SK-N-MC (cell line): ENCODE results near the gene TMEM107.
"Not testable (repeated sequence)": the region's sequence is repeated elsewhere in the genome, so short reads cannot be mapped to it uniquely, and the experiment has no call there.

Experiments used
- DNase-seq: peaks from one replicate; pipeline ENCODE4 v3.0.0-alpha.2; 2011; ENCODE audit warnings: low read depth, low spot score
- H3K27ac ChIP-seq: fragments of 200-600 bp; sonication (generic); 2 replicates; pipeline ENCODE4 v1.5.1; 2016; ENCODE audit warnings: mixed run types
- H3K36me3 ChIP-seq: fragments of 200-600 bp; sonication (generic); 2 replicates; pipeline ENCODE4 v1.6.1; 2017; ENCODE audit warnings: antibody characterized with exemption, low read length, mixed read lengths; ENCODE audit not compliant: insufficient read depth
- H3K4me3 ChIP-seq: fragments of 200-600 bp; sonication (generic); 2 replicates; pipeline ENCODE4 v1.5.1; 2016
- H3K9ac ChIP-seq: fragments of 200-600 bp; sonication (generic); 2 replicates; pipeline ENCODE4 v1.8.0; 2017; ENCODE audit warnings: mixed run types, mixed read lengths; ENCODE audit not compliant: insufficient read length
- H3K9me3 ChIP-seq: fragments of 200-600 bp; sonication (generic); 2 replicates; pipeline ENCODE4 v1.6.1; 2017; ENCODE audit warnings: low read depth, mild to moderate bottlenecking, antibody characterized with exemption, low read length, moderate library complexity, mixed read lengths
- EZH2 ChIP-seq: fragments of 200-600 bp; sonication (generic); IDR thresholded peaks from one replicate; pipeline ENCODE4 v1.6.1; 2017; ENCODE audit warnings: antibody characterized with exemption
- FOXP2 ChIP-seq: optimal IDR thresholded peaks from 2 replicates; pipeline ENCODE3; 2011; ENCODE audit warnings: mild to moderate bottlenecking, moderate library complexity; ENCODE audit not compliant: insufficient read depth; ENCODE audit errors: extremely low read length, control extremely low read depth
- POLR2AphosphoS5 ChIP-seq: IDR thresholded peaks from 2 replicates; pipeline ENCODE4 v1.6.1; 2012; ENCODE audit warnings: mild to moderate bottlenecking, low read depth, low read length, borderline replicate concordance

Gene TMEM107

DNA sequence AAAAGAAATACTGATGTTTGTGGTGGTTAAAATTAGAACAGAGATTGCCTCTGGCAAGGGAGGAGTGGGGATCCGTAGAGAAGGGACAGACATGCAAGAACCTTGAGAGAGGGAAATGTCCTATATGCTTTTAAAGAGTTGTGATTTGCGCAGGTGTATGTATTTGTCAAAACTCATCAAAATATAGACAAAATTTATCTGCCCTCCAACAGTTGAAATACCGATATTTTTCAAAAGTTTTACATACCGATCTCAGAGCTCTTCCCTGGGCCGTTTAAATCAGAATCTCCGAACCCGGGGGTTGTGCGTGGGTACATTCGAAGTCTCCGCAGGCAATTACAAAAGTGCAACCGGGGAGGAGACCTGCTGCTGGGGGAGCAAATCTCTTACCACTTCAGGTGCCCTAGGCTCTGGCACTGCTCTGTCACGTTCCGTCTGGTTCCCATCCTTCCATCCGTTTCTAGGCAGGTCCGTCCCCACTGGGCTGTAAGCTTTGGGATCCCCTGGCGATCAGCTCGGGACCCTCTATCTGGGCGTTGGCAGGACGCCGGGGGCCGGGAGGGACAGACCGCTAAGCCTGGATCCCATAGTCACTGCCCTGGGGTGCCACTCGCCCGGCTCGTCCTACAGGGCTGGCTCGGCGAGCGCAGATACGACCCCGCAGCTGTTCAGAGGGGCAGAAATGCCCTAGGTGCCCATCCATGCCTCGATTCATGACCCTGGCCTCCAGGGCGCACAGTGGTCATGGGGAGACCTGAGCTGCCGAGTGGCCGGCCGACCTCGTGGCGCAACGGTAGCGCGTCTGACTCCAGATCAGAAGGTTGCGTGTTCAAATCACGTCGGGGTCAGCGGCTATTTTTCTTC lies 9.6 kb upstream of the TMEM107 start:
- H3K27ac ChIP-seq: peak overlapping the region; percentile 98
- H3K9me3 ChIP-seq: no peaks in the 10 kb centered on the region
- TF ChIP-seq EZH2 (no peak), POLR2AphosphoS5 (no peak), FOXP2 (no peak)
- H3K36me3 ChIP-seq: no peaks in the 10 kb centered on the region
- DNase-seq: no peak
- H3K4me3 ChIP-seq: peak overlapping the region; percentile 84
- peak overlapping the region; percentile 73 for H3K9ac ChIP-seq

DNA sequence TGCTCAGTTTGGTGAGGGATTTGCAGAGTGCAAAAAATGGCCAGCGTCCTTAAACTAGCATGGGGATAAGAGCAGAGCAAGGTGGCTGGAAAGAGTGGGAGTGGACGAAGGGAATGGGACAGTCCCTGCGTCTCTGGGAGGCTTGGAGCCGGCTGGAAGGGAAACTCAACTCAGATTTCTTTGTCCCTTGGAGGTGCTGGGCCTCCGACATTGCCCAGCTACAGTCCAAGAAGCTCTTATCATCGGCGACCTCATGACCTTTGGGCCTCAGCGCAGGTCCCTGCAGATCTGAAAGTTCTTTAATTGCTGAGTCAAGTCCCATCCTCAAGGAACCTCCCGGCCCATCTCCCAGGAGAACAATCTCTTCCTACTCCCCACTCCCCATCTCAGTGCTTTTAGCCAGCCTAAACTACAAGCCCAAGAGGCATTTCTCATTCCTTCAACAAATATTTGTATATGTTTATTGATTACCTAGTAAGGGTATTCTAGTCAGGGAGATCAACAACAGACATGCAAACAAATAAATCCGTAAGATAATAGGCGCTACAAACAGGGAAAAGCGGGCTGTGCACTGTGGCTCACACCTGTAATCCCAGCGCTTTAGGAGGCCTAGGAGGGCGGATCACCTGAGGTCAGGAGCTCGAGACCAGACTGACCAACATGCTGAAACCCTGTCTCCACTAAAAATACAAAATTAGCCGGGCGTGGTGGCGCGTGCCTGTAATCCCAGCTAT lies 985 bp upstream of the TMEM107 start:
- peak overlapping the region; percentile 96 for H3K9ac ChIP-seq
- TF ChIP-seq FOXP2: no peak
- no peak for TF ChIP-seq POLR2AphosphoS5
- no peak for TF ChIP-seq EZH2
- H3K4me3 ChIP-seq: peak overlapping the region; percentile 97
- H3K36me3 ChIP-seq: no peaks in the 10 kb centered on the region
- no peak for DNase-seq
- no peaks in the 10 kb centered on the region for H3K9me3 ChIP-seq
- H3K27ac ChIP-seq: no peak overlapping the region

DNA sequence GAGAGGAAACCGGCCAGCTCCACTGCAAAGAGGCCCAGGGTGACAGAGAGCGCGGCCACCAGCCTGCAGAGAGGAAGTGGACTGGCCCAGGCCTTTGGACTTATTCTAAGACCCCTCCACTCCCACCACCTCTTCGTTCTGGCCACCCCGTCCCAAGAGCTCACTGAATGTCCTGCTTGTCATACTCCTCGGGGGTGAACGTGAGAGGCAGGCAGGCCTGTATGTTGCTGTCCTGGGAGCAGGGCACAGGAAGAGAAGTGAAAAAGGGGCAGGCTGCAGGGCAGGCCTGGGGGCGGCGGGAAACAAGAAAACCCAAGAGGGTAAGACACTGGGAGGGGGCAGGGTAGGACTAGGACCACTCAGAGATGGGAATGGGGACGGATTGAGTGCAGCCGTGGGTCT lies 384 bp downstream of the TMEM107 start:
- TF ChIP-seq POLR2AphosphoS5 (no peak), EZH2 (no peak), FOXP2 (no peak)
- H3K9me3 ChIP-seq: no peaks in the 10 kb centered on the region
- H3K9ac ChIP-seq: peak overlapping the region; percentile 96
- no peaks in the 10 kb centered on the region for H3K36me3 ChIP-seq
- no peak for DNase-seq
- peak overlapping the region; percentile 97 for H3K4me3 ChIP-seq
- no peak overlapping the region for H3K27ac ChIP-seq

DNA sequence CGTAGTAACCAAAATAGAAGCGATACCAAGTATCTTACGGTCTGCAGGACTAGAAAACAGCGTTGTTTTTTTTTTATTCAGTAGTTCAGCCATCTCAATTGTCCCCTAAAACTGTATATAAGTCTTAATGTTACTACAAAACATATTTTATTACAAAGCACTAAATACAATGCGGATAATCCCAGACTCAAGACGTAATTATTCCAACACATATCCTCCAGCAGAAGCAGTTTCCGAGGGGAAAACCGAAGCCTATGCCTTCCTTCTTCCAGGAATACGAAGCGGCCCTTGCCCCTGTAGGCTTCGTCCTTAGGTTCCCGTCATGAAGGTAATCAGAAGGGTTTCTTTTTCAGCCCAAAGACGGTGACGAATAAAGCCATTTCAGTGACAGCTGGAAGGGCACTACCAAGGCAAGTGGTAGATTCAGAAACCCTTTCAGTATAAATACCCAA lies 2.3 kb downstream of the TMEM107 start:
- no peak for DNase-seq
- no peak for TF ChIP-seq EZH2
- TF ChIP-seq FOXP2: no peak
- TF ChIP-seq POLR2AphosphoS5: no peak
- no peaks in the 10 kb centered on the region for H3K36me3 ChIP-seq
- H3K4me3 ChIP-seq: peak overlapping the region; percentile 80
- no peaks in the 10 kb centered on the region for H3K9me3 ChIP-seq
- peak overlapping the region; percentile 99 for H3K27ac ChIP-seq
- H3K9ac ChIP-seq: peak overlapping the region; percentile 89

DNA sequence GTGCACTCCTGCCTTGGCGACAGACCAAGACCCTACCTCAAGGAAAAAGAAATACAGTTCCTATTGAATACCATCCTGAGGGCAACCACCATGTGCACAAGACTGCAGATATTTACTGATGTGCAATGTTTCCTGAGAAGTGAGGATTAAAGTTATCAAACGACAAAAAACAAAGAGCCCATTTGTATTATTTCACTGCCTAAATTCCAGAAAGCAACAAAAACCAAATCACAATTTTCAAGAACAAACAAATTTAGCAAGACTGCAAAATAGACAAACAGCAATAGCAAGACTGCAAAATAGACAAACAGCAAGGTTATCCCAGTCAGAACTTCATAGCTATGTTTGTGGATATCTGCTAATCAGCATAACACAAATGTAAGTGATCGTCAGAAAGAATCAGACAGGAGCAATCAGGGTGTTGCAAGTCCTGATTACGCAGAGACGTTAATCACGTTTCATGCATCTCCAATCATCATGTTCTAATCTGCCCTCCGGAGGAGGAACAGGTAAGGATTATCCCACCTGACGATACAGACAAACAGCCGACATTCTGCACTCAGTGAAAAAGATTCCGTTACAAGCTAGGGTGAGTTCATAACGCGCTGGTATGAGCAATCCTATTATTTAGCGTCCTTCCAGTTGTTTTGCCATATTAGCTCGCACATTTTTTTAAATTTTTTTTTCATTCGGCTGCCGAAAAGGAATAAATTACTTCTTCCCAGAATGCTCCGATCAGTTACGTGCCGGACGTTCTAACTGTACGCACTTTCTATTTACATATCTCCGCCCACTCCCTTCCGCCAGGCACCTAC lies 2.9 kb downstream of the TMEM107 start:
- peak overlapping the region; percentile 80 for H3K4me3 ChIP-seq
- peak; percentile 91 for DNase-seq
- H3K9me3 ChIP-seq: no peaks in the 10 kb centered on the region
- H3K9ac ChIP-seq: peak overlapping the region; percentile 89
- peak overlapping the region; percentile 99 for H3K27ac ChIP-seq
- TF ChIP-seq EZH2 (no peak), POLR2AphosphoS5 (peak; percentile 100), FOXP2 (no peak)
- no peaks in the 10 kb centered on the region for H3K36me3 ChIP-seq

DNA sequence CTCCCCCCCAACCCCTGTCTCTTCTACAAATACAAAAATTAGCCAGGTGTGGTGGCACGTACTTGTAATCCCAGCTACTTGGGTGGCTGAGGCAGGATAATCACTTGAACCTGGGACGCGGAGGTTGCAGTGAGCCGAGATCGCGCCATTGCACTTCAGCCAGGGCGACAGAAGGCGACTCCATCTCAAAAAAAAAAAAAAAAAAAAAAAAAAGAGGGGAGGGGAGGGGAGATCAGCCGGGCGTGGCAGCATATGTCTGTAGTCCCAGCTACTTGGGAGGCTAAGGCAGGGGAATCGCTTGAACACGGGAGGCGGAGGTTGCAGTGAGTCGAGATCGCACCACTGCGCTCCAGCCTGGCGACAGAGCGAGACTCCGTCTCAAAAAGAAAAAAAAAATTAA lies 6.0 kb downstream of the TMEM107 start:
- not testable (repeated sequence) for H3K36me3 ChIP-seq, H3K4me3 ChIP-seq, H3K27ac ChIP-seq, DNase-seq, H3K9ac ChIP-seq, H3K9me3 ChIP-seq

DNA sequence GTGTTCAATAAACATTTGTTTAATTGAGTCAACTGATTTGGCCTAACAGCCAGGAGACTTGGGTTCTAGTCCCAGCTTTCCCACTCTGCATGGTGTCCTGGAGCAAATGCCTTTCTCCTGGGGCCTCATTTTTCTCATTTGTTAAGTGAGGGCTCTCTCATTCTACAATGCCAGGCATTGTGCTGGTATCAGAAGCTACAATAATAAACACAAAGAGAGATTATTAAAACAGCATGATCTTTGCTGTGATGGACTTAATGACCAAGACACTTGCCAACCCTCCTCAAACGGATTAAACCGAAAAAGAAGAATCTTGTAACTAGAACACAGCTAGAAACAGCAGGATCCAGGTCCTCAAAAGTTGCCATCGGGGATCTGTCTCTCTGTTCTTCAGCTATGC lies 8.7 kb downstream of the TMEM107 start:
- Histone ChIP-seq H3K4me3 (no peak overlapping the region), H3K9ac (no peak overlapping the region), H3K9me3 (no peaks in the 10 kb centered on the region), H3K27ac (no peak overlapping the region), H3K36me3 (no peaks in the 10 kb centered on the region)
- no peak for TF ChIP-seq FOXP2
- TF ChIP-seq EZH2: no peak
- TF ChIP-seq POLR2AphosphoS5: no peak
- no peak for DNase-seq

DNA sequence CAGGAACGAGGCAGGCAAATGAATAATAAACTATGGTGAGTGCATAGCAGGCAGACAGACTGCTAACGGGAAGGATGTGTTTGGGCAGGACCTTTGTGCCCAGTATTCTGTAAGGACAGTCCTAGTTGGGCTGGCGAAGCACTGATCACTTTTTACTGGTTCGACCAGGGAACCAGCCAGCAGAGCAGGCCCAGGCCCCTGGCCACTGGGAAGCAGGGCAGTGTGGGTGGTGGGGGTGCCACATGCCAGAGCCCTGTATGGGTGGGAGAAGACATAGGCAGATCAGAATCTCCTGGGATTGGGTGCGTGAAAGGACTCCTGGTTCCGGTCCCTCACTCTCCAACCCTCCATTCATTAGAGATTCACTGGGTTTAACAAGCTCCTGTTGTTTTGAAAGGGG lies 9.4 kb downstream of the TMEM107 start:
- H3K4me3 ChIP-seq: no peak overlapping the region
- TF ChIP-seq EZH2 (no peak), FOXP2 (no peak), POLR2AphosphoS5 (no peak)
- H3K9me3 ChIP-seq: no peaks in the 10 kb centered on the region
- no peak for DNase-seq
- no peak overlapping the region for H3K27ac ChIP-seq
- no peaks in the 10 kb centered on the region; the same call in 1 of the 2 replicates for H3K36me3 ChIP-seq
- H3K9ac ChIP-seq: no peak overlapping the region
